H9 (cell line): Measurements from ENCODE around the gene SEZ6. TPM values are rescaled to one million over a fixed set of nuclear protein-coding genes. Genes with fewer than 3 reads are reported as not detected.

ENCODE experiments used
- DNase-seq: peaks from one replicate; pipeline ENCODE4 v3.0.0-alpha.2; 2017
- H2AFZ ChIP-seq: one replicate; pipeline ENCODE4 v1.6.1; 2013; ENCODE audit warnings: mild to moderate bottlenecking, low read length, control low read depth, moderate library complexity
- H2AK5ac ChIP-seq: 2 replicates; pipeline ENCODE4 v1.6.1; 2013; ENCODE audit warnings: low read length, control low read depth, mixed read lengths; ENCODE audit not compliant: insufficient read length
- H2BK120ac ChIP-seq: one replicate; pipeline ENCODE4 v1.6.1; 2013; ENCODE audit warnings: low read depth, mild to moderate bottlenecking, low read length, control low read depth, inconsistent platforms; ENCODE audit not compliant: poor library complexity, severe bottlenecking
- H2BK12ac ChIP-seq: 2 replicates; pipeline ENCODE4 v1.6.1; 2013; ENCODE audit warnings: low read length, control low read depth, mixed read lengths, low read depth; ENCODE audit not compliant: insufficient read length
- H2BK15ac ChIP-seq: 2 replicates; pipeline ENCODE4 v1.6.1; 2013; ENCODE audit warnings: low read depth, low read length, control low read depth
- H2BK20ac ChIP-seq: one replicate; pipeline ENCODE4 v1.6.1; 2013; ENCODE audit warnings: low read depth, mild to moderate bottlenecking, low read length, control low read depth, inconsistent platforms; ENCODE audit not compliant: poor library complexity, severe bottlenecking
- H2BK5ac ChIP-seq: 2 replicates; pipeline ENCODE4 v1.6.1; 2013; ENCODE audit warnings: low read length, control low read depth, mixed read lengths; ENCODE audit not compliant: insufficient read length
- H3K14ac ChIP-seq: 2 replicates; pipeline ENCODE4 v1.6.1; 2013; ENCODE audit warnings: low read length, control low read depth; ENCODE audit not compliant: insufficient read depth
- H3K18ac ChIP-seq: 2 replicates; pipeline ENCODE4 v1.6.1; 2013; ENCODE audit warnings: low read depth, mild to moderate bottlenecking, mixed read lengths, low read length, control low read depth; ENCODE audit not compliant: insufficient read length
- H3K23ac ChIP-seq: 2 replicates; pipeline ENCODE4 v1.6.1; 2013; ENCODE audit warnings: low read length, control low read depth, mixed read lengths, low read depth; ENCODE audit not compliant: insufficient read length
- H3K23me2 ChIP-seq: 2 replicates; pipeline ENCODE4 v1.6.1; 2013; ENCODE audit warnings: low read depth, mild to moderate bottlenecking, mixed read lengths, low read length, control low read depth; ENCODE audit not compliant: insufficient read length, poor library complexity, severe bottlenecking
- H3K27ac ChIP-seq: 2 replicates; pipeline ENCODE4 v1.5.1; 2013; ENCODE audit warnings: low read length, control low read depth, mixed read lengths, low read depth; ENCODE audit not compliant: insufficient read length
- H3K27me3 ChIP-seq: 2 replicates; pipeline ENCODE4 v1.6.1; 2013; ENCODE audit warnings: low read length, control low read depth, inconsistent platforms; ENCODE audit not compliant: insufficient read depth
- H3K4ac ChIP-seq: 2 replicates; pipeline ENCODE4 v1.6.1; 2013; ENCODE audit warnings: low read depth, mild to moderate bottlenecking, control low read depth, inconsistent platforms, low read length, moderate library complexity
- H3K4me1 ChIP-seq: 2 replicates; pipeline ENCODE4 v1.6.1; 2013; ENCODE audit warnings: low read length, control low read depth, inconsistent platforms; ENCODE audit not compliant: insufficient read depth
- H3K4me2 ChIP-seq: 2 replicates; pipeline ENCODE4 v1.6.1; 2013; ENCODE audit warnings: low read length, control low read depth, mixed read lengths; ENCODE audit not compliant: insufficient read length, insufficient read depth
- H3K56ac ChIP-seq: 2 replicates; pipeline ENCODE4 v1.6.1; 2013; ENCODE audit warnings: low read depth, mild to moderate bottlenecking, mixed read lengths, low read length, control low read depth; ENCODE audit not compliant: insufficient read length
- H3K79me1 ChIP-seq: 2 replicates; pipeline ENCODE4 v1.6.1; 2013; ENCODE audit warnings: low read depth, mild to moderate bottlenecking, moderate library complexity, low read length, control low read depth, inconsistent platforms; ENCODE audit not compliant: insufficient read depth, poor library complexity, severe bottlenecking
- H3K79me2 ChIP-seq: 2 replicates; pipeline ENCODE4 v1.6.1; 2013; ENCODE audit warnings: low read length, control low read depth, inconsistent platforms; ENCODE audit not compliant: insufficient read depth
- H3K9ac ChIP-seq: 2 replicates; pipeline ENCODE4 v1.6.1; 2013; ENCODE audit warnings: low read length, control low read depth, mixed read lengths; ENCODE audit not compliant: insufficient read length; ENCODE audit errors: extremely low read depth
- H3K9me3 ChIP-seq: one replicate; pipeline ENCODE4 v1.6.1; 2013; ENCODE audit warnings: low read depth, low read length, inconsistent platforms; ENCODE audit not compliant: control insufficient read depth
- H3T11ph ChIP-seq: one replicate; pipeline ENCODE4 v1.6.1; 2013; ENCODE audit warnings: mild to moderate bottlenecking, low read length, control low read depth, inconsistent platforms
- H4K20me1 ChIP-seq: one replicate; pipeline ENCODE4 v1.6.1; 2013; ENCODE audit not compliant: control insufficient read depth, insufficient read length, insufficient read depth
- H4K5ac ChIP-seq: 2 replicates; pipeline ENCODE4 v1.6.1; 2013; ENCODE audit warnings: low read depth, mild to moderate bottlenecking, mixed read lengths, low read length, control low read depth; ENCODE audit not compliant: insufficient read length
- H4K8ac ChIP-seq: replicated peaks from 2 replicates; pipeline ENCODE4 v1.6.1; 2013; ENCODE audit warnings: low read length, control low read depth, mixed read lengths, low read depth; ENCODE audit not compliant: insufficient read length
- H4K91ac ChIP-seq: 2 replicates; pipeline ENCODE4 v1.6.1; 2013; ENCODE audit warnings: low read depth, mild to moderate bottlenecking, moderate library complexity, mixed read lengths, low read length, control low read depth; ENCODE audit not compliant: insufficient read length
- H3K27ac Mint-ChIP-seq, 3 experiments: 2 replicates in 2 of 3; 3 replicates in 1 of 3; pipeline ENCODE4 v1.8.0; 2020 to 2021; ENCODE audit warnings: mixed read lengths in 3 of 3, mild to moderate bottlenecking in 1 of 3, moderate library complexity in 1 of 3
- H3K27me3 Mint-ChIP-seq: 2 replicates; pipeline ENCODE4 v1.8.0; 2021; ENCODE audit warnings: low read depth, mild to moderate bottlenecking, moderate library complexity, mixed read lengths
- H3K36me3 Mint-ChIP-seq, 3 experiments: 2 replicates in 2 of 3; 3 replicates in 1 of 3; pipeline ENCODE4 v1.8.0; 2020 to 2021; ENCODE audit warnings: low read depth in 3 of 3, mixed read lengths in 3 of 3; ENCODE audit not compliant: insufficient read depth in 1 of 3
- H3K4me1 Mint-ChIP-seq, 2 experiments: 2 replicates each; pipeline ENCODE4 v1.8.0; 2020; ENCODE audit warnings: mixed read lengths in 2 of 2
- H3K4me3 Mint-ChIP-seq, 2 experiments: 2 replicates in 1 of 2; 3 replicates in 1 of 2; pipeline ENCODE4 v1.8.0; 2020 to 2021; ENCODE audit warnings: mild to moderate bottlenecking in 2 of 2, mixed read lengths in 2 of 2, moderate library complexity in 1 of 2
- H3K9me3 Mint-ChIP-seq, 2 experiments: 2 replicates in 1 of 2; 3 replicates in 1 of 2; pipeline ENCODE4 v1.8.0; 2020; ENCODE audit warnings: mild to moderate bottlenecking in 2 of 2, mixed read lengths in 2 of 2, moderate library complexity in 1 of 2
- whole genome bisulfite sequencing: extraction: QIAGEN DNeasy Blood & Tissue Kit; methylation state at CpG from one replicate; pipeline ENCODE4 v1.1.7; 2013; ENCODE audit warnings: missing lambda C conversion rate, low lambda C conversion rate, mixed read lengths; ENCODE audit not compliant: insufficient read length; ENCODE audit errors: extremely low coverage; 5-methylcytosine and 5-hydroxymethylcytosine counted together
- total RNA-seq: library from RNA; stranded (reverse); gene quantifications from 2 replicates; pipeline ENCODE4 v1.2.1, GENCODE V29; 2021
- TF ChIP-seq, protein P1 (sequence below): fragments of 200-600 bp; sonication (generic); conservative IDR thresholded peaks from 3 replicates; pipeline ENCODE4 v1.8.0; 2021; ENCODE audit warnings: antibody characterized with exemption, mild to moderate bottlenecking

SEZ6 gene
- total RNA-seq, 1 experiment from 2014 or later: 1.8 TPM

DNA sequence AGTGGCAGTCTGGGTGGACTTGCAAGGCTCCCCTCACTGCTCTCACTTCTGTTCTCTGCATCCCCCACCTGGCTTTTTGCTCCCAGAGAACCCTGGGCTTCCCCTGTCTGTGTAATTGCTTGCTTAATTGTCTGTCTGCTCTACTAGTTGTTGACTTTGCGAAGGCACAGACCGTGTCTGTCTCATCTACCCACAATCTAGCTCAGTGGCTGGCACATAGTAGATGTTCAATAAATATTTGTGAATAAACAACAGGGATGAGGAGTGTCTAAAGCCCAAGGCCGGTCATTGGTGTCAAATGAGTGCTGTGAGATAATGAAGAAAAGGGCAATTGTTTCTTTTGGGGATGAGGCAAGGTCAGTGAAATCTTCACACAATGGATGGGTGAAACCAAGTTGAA is 2.8 kb upstream of the SEZ6 start:
- H3K9ac ChIP-seq: no peak overlapping the region

More for the DNA sequence above, 2.8 kb upstream of the SEZ6 start:
- Histone ChIP-seq H4K20me1 (no peaks in the 10 kb centered on the region), H3K27ac (no peak overlapping the region), H3K4me1 (peaks cover 24% of the 10 kb centered on the region), H3K4ac (no peak overlapping the region), H3K23me2 (peaks cover 9% of the 10 kb centered on the region), H2BK12ac (no peak overlapping the region), H3K14ac (no peak overlapping the region), H3K56ac (no peak overlapping the region), H3K79me2 (no peaks in the 10 kb centered on the region), H4K91ac (no peak overlapping the region), H3K79me1 (no peaks in the 10 kb centered on the region), H2BK5ac (no peak overlapping the region), H2AFZ (no peak overlapping the region), H2BK20ac (no peak overlapping the region), H2BK15ac (no peak overlapping the region), H3K23ac (no peak overlapping the region), H3K18ac (no peak overlapping the region), H3K9me3 (no peaks in the 10 kb centered on the region), H4K8ac (no peak overlapping the region), H3T11ph (no peak overlapping the region), H4K5ac (no peak overlapping the region), H3K27me3 (peaks cover 10% of the 10 kb centered on the region; the same call in 1 of the 2 replicates), H3K4me2 (no peak overlapping the region), H2AK5ac (no peak overlapping the region), H2BK120ac (no peak overlapping the region)
- Mint-ChIP-seq H3K27me3 (peaks cover 38% of the 10 kb centered on the region), H3K4me3 (no peak overlapping the region), H3K4me1 (peaks cover 61 to 63% of the 10 kb centered on the region in 2 experiments), H3K36me3 (no peaks in the 10 kb centered on the region), H3K9me3 (no peaks in the 10 kb centered on the region; a peak in 1 of 5 replicates), H3K27ac (no peak overlapping the region)
- no peak for DNase-seq
- no CpG with 5 or more reads among the region's 3 CpGs for whole genome bisulfite sequencing
- TF ChIP-seq, protein P1, sequence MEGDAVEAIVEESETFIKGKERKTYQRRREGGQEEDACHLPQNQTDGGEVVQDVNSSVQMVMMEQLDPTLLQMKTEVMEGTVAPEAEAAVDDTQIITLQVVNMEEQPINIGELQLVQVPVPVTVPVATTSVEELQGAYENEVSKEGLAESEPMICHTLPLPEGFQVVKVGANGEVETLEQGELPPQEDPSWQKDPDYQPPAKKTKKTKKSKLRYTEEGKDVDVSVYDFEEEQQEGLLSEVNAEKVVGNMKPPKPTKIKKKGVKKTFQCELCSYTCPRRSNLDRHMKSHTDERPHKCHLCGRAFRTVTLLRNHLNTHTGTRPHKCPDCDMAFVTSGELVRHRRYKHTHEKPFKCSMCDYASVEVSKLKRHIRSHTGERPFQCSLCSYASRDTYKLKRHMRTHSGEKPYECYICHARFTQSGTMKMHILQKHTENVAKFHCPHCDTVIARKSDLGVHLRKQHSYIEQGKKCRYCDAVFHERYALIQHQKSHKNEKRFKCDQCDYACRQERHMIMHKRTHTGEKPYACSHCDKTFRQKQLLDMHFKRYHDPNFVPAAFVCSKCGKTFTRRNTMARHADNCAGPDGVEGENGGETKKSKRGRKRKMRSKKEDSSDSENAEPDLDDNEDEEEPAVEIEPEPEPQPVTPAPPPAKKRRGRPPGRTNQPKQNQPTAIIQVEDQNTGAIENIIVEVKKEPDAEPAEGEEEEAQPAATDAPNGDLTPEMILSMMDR: no peak
